ENCODE data around the gene STRIP2. TPM values are rescaled to one million over a fixed set of nuclear protein-coding genes. Genes with fewer than 3 reads are reported as not detected.

STRIP2 gene
- total and polyA plus RNA-seq, 9 donors, result 0.12 to 1.6 (median 0.92) TPM

DNA sequence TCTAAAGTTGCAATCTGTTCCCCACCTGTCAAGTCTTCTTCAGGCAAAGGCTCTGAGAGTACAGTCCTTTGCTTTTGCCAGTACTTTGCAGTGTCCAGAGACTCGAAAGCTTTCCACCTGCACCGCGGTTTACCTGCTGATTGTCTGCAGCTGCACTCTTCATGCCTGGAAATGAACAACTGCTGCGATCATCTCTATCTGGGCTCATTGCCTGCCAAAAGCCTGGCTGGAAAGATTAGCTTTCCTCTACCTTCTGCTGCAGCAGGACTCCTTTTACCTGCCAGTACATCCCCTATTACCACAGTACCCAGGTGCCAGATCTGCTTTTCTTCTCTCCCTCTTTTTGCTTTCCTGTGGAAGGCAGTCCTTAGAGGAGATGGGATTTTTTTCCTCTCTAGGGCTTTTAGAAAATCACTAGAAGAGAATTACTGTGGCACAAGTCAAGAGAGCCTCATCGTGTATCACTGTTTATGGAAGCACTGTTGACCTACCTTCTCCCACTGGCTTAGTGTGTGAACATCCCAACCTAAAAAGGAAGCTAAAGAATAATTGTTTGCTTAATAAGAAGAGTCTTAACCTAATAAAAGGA is 2.2 kb downstream of the STRIP2 start:
- TF ChIP-seq, protein P1, sequence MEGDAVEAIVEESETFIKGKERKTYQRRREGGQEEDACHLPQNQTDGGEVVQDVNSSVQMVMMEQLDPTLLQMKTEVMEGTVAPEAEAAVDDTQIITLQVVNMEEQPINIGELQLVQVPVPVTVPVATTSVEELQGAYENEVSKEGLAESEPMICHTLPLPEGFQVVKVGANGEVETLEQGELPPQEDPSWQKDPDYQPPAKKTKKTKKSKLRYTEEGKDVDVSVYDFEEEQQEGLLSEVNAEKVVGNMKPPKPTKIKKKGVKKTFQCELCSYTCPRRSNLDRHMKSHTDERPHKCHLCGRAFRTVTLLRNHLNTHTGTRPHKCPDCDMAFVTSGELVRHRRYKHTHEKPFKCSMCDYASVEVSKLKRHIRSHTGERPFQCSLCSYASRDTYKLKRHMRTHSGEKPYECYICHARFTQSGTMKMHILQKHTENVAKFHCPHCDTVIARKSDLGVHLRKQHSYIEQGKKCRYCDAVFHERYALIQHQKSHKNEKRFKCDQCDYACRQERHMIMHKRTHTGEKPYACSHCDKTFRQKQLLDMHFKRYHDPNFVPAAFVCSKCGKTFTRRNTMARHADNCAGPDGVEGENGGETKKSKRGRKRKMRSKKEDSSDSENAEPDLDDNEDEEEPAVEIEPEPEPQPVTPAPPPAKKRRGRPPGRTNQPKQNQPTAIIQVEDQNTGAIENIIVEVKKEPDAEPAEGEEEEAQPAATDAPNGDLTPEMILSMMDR (IDR thresholded peaks at IDR 0.05), result no peak
- TF ChIP-seq EP300 (IDR thresholded peaks at IDR 0.05) (no peak), POLR2A (IDR thresholded peaks at IDR 0.05) (no peak)
- no peaks in the 10 kb centered on the region for H3K36me3 ChIP-seq
- intact Hi-C loops (cut with DNase I), result no loop called here
- H3K9me3 ChIP-seq, result no peaks in the 10 kb centered on the region
- no peak overlapping the region for H3K27ac ChIP-seq
- no peak for DNase-seq
- H3K4me3 ChIP-seq, result no peak overlapping the region
- WGBS, 3 donors, result 89 to 94% (median 92%) methylated on average over 5 of the region's 5 CpGs
- H3K4me1 ChIP-seq (ENCODE audit: insufficient read depth), result no peaks in the 10 kb centered on the region
- no peaks in the 10 kb centered on the region for H3K27me3 ChIP-seq

DNA sequence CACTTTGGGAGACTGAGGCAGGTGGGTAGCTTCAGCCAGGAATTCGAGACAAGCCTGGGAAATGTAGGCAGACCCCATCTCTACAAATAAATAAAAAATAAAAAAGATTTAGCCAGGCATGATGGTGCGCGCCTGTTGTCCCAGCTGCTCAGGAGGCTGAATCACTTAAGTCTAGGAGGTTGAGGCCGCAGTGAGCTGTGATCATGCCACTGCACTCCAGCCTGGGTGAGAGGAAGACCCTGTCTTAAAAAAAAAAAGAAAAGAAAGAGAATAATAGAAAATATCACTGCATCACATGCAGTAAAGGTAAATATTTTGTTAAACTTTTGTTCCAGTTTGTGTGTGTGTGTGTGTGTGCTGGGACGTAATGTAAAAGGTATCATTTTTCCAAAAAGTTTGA is 3.0 kb downstream of the STRIP2 start:
- Histone ChIP-seq H3K4me3 (no peak overlapping the region), H3K9me3 (no peaks in the 10 kb centered on the region), H3K27ac (no peak overlapping the region), H3K4me1 (ENCODE audit: insufficient read depth) (no peaks in the 10 kb centered on the region), H3K27me3 (no peaks in the 10 kb centered on the region), H3K36me3 (no peaks in the 10 kb centered on the region)
- no peak for DNase-seq
- intact Hi-C loops (cut with DNase I), result no loop called here
- TF ChIP-seq, protein P1 (IDR thresholded peaks at IDR 0.05), result no peak
- TF ChIP-seq POLR2A (IDR thresholded peaks at IDR 0.05) (no peak), EP300 (IDR thresholded peaks at IDR 0.05) (no peak)
- WGBS, 3 donors, result 94 to 97% (median 95%) methylated on average over 5 of the region's 5 CpGs

DNA sequence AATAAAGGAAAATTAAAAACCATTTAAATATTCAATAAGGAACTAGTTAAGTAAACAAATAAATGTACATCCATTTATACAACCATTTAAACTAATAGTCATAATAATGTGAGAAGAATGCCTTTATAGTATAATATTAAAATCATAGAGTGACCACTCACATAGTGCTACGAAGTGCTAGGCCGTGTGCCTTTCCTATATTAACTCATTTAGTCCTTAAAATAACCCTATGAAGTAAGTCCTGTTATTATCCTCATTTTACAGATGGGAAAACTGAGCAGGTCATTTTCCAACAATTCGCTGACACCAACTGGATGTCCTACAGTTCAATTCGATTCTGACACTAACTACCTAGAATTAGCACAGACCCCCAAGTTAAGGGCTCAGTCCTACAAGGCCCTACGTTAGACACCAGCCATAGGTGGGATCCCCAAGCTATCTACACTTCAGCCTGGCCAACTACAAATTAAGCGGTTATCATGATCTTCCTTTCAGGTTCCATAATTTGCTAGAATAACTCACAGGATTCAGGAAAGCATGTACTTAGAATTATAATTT is 4.1 kb downstream of the STRIP2 start:
- intact Hi-C loops (cut with DNase I), result no loop called here
- WGBS, 3 donors, result 95 to 96% (median 96%) methylated on average over 6 of the region's 6 CpGs
- no peak for DNase-seq
- H3K27ac ChIP-seq, result no peak overlapping the region
- H3K27me3 ChIP-seq, result no peaks in the 10 kb centered on the region
- H3K36me3 ChIP-seq, result no peaks in the 10 kb centered on the region
- no peaks in the 10 kb centered on the region for H3K4me1 ChIP-seq (ENCODE audit: insufficient read depth)
- TF ChIP-seq EP300 (IDR thresholded peaks at IDR 0.05) (no peak), POLR2A (IDR thresholded peaks at IDR 0.05) (no peak)
- TF ChIP-seq, protein P1 (IDR thresholded peaks at IDR 0.05), result no peak
- H3K4me3 ChIP-seq, result no peak overlapping the region
- no peaks in the 10 kb centered on the region for H3K9me3 ChIP-seq

DNA sequence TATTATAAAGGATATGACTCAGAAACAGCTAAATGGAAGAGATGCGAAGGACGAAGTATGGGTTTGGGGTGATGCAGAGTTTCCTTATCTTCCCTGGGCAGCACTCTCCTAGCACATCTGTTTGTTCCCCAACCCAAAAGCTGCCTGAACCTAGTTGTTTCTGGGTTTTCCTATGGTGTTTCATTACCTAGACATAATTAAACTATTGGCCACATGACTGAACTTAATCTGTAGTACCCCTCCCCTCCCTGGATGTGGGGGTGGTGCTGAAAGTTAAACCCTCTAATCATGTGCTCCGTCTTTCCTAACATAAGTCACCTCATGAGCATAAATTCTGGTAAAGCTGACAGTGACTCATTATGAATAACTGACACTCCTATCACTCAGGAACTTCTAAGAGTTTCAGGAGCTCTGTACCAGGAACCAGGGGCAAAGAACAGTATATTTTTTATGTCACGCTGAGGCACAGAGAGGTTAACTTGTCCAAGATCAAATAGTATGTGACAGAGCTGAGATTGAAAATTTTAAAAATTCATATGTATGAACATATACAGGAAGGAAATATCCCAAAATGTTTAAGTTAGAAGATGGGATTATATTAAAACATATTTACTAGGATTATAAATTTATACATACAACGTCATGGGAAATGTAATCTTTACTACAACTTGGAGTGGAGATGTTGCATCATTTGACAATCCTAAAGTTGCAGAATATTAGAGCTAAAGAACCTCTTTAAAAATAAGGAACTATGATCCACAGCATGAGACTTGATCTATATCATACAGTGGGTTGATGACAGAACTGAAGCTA is 4.8 kb downstream of the STRIP2 start:
- 85 to 87% (median 86%) methylated on average over 5 of the region's 5 CpGs for WGBS, 3 donors
- H3K27ac ChIP-seq, result no peak overlapping the region
- H3K36me3 ChIP-seq, result no peaks in the 10 kb centered on the region
- TF ChIP-seq EP300 (IDR thresholded peaks at IDR 0.05) (no peak), POLR2A (IDR thresholded peaks at IDR 0.05) (no peak)
- TF ChIP-seq, protein P1 (IDR thresholded peaks at IDR 0.05), result no peak
- no peak overlapping the region for H3K4me3 ChIP-seq
- intact Hi-C loops (cut with DNase I), result no loop called here
- H3K4me1 ChIP-seq (ENCODE audit: insufficient read depth), result no peaks in the 10 kb centered on the region
- no peaks in the 10 kb centered on the region for H3K9me3 ChIP-seq
- H3K27me3 ChIP-seq, result no peaks in the 10 kb centered on the region
- no peak for DNase-seq

All from ovary (tissue), 9 donors.